ENCODE measurements around the gene SST. TPM values are rescaled to one million over a fixed set of nuclear protein-coding genes. Genes with fewer than 3 reads are reported as not detected.

SST gene
- total and polyA plus RNA-seq, 12 donors, result 0.50 to 101 (median 9.3) TPM; not detected in 3

GRCh38 chr3:187700249-187700648, 30.1 kb upstream of the SST start:
- no peak overlapping the region for H3K4me3 ChIP-seq
- no peak overlapping the region for H3K27ac ChIP-seq
- no peaks in the 10 kb centered on the region for H3K27me3 ChIP-seq
- no peaks in the 10 kb centered on the region for H3K36me3 ChIP-seq (replicated peaks in 1 of 2)
- WGBS, 4 donors, result 82 to 100% (median 96%) methylated on average over 1 to 2 of the region's 2 CpGs
- no peaks in the 10 kb centered on the region for H3K9me3 ChIP-seq (replicated peaks in 1 of 3)
- intact Hi-C loops (cut with DNase I), result no loop called here
- H3K4me1 ChIP-seq (replicated peaks in 1 of 2), result no peaks in the 10 kb centered on the region
- no peak for DNase-seq
- TF ChIP-seq POLR2A (IDR thresholded peaks at IDR 0.05) (no peak), CTCF (IDR thresholded peaks at IDR 0.05) (no peak)

GRCh38 chr3:187698499-187699399, 28.6 kb upstream of the SST start:
- Histone ChIP-seq H3K27me3 (no peaks in the 10 kb centered on the region), H3K27ac (no peak overlapping the region), H3K36me3 (replicated peaks in 1 of 2) (no peaks in the 10 kb centered on the region), H3K4me3 (no peak overlapping the region), H3K4me1 (replicated peaks in 1 of 2) (no peaks in the 10 kb centered on the region), H3K9me3 (replicated peaks in 1 of 3) (no peaks in the 10 kb centered on the region)
- TF ChIP-seq POLR2A (IDR thresholded peaks at IDR 0.05) (no peak), CTCF (IDR thresholded peaks at IDR 0.05) (no peak)
- no peak for DNase-seq
- intact Hi-C loops (cut with DNase I), result no loop called here
- WGBS, 4 donors, result 89 to 94% (median 90%) methylated on average over 21 to 38 of the region's 42 CpGs

- Histone ChIP-seq H3K4me1 (replicated peaks in 1 of 2) (no peaks in the 10 kb centered on the region), H3K4me3 (no peak overlapping the region), H3K36me3 (replicated peaks in 1 of 2) (no peaks in the 10 kb centered on the region), H3K27me3 (no peaks in the 10 kb centered on the region), H3K9me3 (replicated peaks in 1 of 3) (no peaks in the 10 kb centered on the region), H3K27ac (peak overlapping the region in 1 of 5 donors; percentile 12)
- 34 to 48% (median 41%) methylated on average over 4 of the region's 4 CpGs for WGBS, 4 donors
- TF ChIP-seq CTCF (IDR thresholded peaks at IDR 0.05) (no peak), POLR2A (IDR thresholded peaks at IDR 0.05) (no peak)
- DNase-seq, result no peak
- intact Hi-C loops (cut with DNase I), result no loop called here
These were observed 25.8 kb upstream of the SST start for GRCh38 chr3:187696021-187696420.

- TF ChIP-seq POLR2A (IDR thresholded peaks at IDR 0.05) (no peak), CTCF (IDR thresholded peaks at IDR 0.05) (no peak)
- Histone ChIP-seq H3K27ac (peak overlapping the region in 1 of 5 donors; percentile 12), H3K4me3 (no peak overlapping the region), H3K27me3 (no peaks in the 10 kb centered on the region), H3K4me1 (replicated peaks in 1 of 2) (no peaks in the 10 kb centered on the region), H3K36me3 (replicated peaks in 1 of 2) (no peaks in the 10 kb centered on the region), H3K9me3 (replicated peaks in 1 of 3) (no peaks in the 10 kb centered on the region)
- WGBS, 4 donors, result 70 to 82% (median 75%) methylated on average over 4 of the region's 4 CpGs
- intact Hi-C loops (cut with DNase I), result no loop called here
- DNase-seq, result no peak
These were observed 25.3 kb upstream of the SST start for GRCh38 chr3:187695449-187695848.
